Type B pancreatic cell (in vitro differentiated cells): ENCODE results near the gene SETBP1. TPM values are rescaled to one million over a fixed set of nuclear protein-coding genes. Genes with fewer than 3 reads are reported as not detected.

Experiments
- DNase-seq: peaks from one replicate; pipeline ENCODE4 v3.0.0; 2021; ENCODE audit warnings: mixed read lengths; ENCODE audit not compliant: unreplicated experiment; ENCODE audit errors: extremely low spot score
- H3K27ac Mint-ChIP-seq: 2 replicates; pipeline ENCODE4 v1.8.0; 2021; ENCODE audit warnings: mild to moderate bottlenecking, mixed read lengths
- H3K27me3 Mint-ChIP-seq: 2 replicates; pipeline ENCODE4 v1.8.0; 2021; ENCODE audit warnings: mixed read lengths
- H3K36me3 Mint-ChIP-seq: 2 replicates; pipeline ENCODE4 v1.8.0; 2021; ENCODE audit warnings: mixed read lengths
- H3K4me1 Mint-ChIP-seq: one replicate; pipeline ENCODE4 v1.8.0; 2021; ENCODE audit warnings: mixed read lengths; ENCODE audit not compliant: unreplicated experiment
- H3K4me3 Mint-ChIP-seq: 2 replicates; pipeline ENCODE4 v1.8.0; 2021; ENCODE audit warnings: mild to moderate bottlenecking, mixed read lengths
- H3K9me3 Mint-ChIP-seq: 2 replicates; pipeline ENCODE4 v1.8.0; 2021; ENCODE audit warnings: mixed read lengths
- CTCF ChIP-seq: fragments of 200-600 bp; sonication (generic); conservative IDR thresholded peaks from 2 replicates; pipeline ENCODE4 v1.5.0; 2021; ENCODE audit warnings: antibody characterized with exemption, mild to moderate bottlenecking
- total RNA-seq: library from RNA; stranded (reverse); gene quantifications from 2 replicates; pipeline ENCODE4 v1.2.1, GENCODE V29; 2021; ENCODE audit warnings: low replicate concordance

Gene SETBP1
- total RNA-seq, 1 donor from 2014 or later: 62.7 TPM

- Mint-ChIP-seq H3K36me3 (peaks cover 30% of the 10 kb centered on the region), H3K4me1 (peaks cover 36% of the 10 kb centered on the region), H3K27me3 (peaks cover 33% of the 10 kb centered on the region), H3K4me3 (no peak overlapping the region), H3K9me3 (peaks cover 7% of the 10 kb centered on the region), H3K27ac (no peak overlapping the region)
- TF ChIP-seq CTCF: no peak
- no peak for DNase-seq
Observed at GRCh38 chr18:44844486-44844885, 163.8 kb downstream of the SETBP1 start.

GRCh38 chr18:44846450-44846849, 165.8 kb downstream of the SETBP1 start:
- no peak overlapping the region for H3K27ac Mint-ChIP-seq
- peaks cover 33% of the 10 kb centered on the region for H3K36me3 Mint-ChIP-seq
- no peak for DNase-seq
- peaks cover 36% of the 10 kb centered on the region for H3K27me3 Mint-ChIP-seq
- peaks cover 6% of the 10 kb centered on the region for H3K9me3 Mint-ChIP-seq
- no peak for TF ChIP-seq CTCF
- no peak overlapping the region for H3K4me3 Mint-ChIP-seq
- peaks cover 31% of the 10 kb centered on the region for H3K4me1 Mint-ChIP-seq

- peaks cover 33% of the 10 kb centered on the region for H3K27me3 Mint-ChIP-seq
- H3K36me3 Mint-ChIP-seq: peaks cover 31% of the 10 kb centered on the region
- H3K4me1 Mint-ChIP-seq: peaks cover 27% of the 10 kb centered on the region
- no peak overlapping the region for H3K4me3 Mint-ChIP-seq
- H3K27ac Mint-ChIP-seq: no peak overlapping the region
- no peak for TF ChIP-seq CTCF
- no peaks in the 10 kb centered on the region for H3K9me3 Mint-ChIP-seq
- no peak for DNase-seq
Observed at GRCh38 chr18:44848644-44849335, 168.1 kb downstream of the SETBP1 start.

GRCh38 chr18:44849361-44849760, 168.7 kb downstream of the SETBP1 start:
- Mint-ChIP-seq H3K9me3 (no peaks in the 10 kb centered on the region), H3K36me3 (peaks cover 33% of the 10 kb centered on the region)

GRCh38 chr18:44850001-44850400, 169.3 kb downstream of the SETBP1 start:
- Mint-ChIP-seq H3K4me1 (peaks cover 27% of the 10 kb centered on the region), H3K27ac (no peak overlapping the region), H3K36me3 (peaks cover 33% of the 10 kb centered on the region), H3K4me3 (no peak overlapping the region), H3K9me3 (peaks cover 4% of the 10 kb centered on the region), H3K27me3 (peaks cover 33% of the 10 kb centered on the region)
- DNase-seq: no peak
- no peak for TF ChIP-seq CTCF

More at GRCh38 chr18:44849361-44849760, 168.7 kb downstream of the SETBP1 start:
- DNase-seq: no peak
- Mint-ChIP-seq H3K4me1 (peaks cover 27% of the 10 kb centered on the region), H3K4me3 (no peak overlapping the region), H3K27ac (no peak overlapping the region), H3K27me3 (peaks cover 33% of the 10 kb centered on the region)
- TF ChIP-seq CTCF: no peak
